NCI-H2196 (cell line): Measurements from ENCODE around the gene ZCCHC3.
"Not testable (repeated sequence)": the region's sequence is repeated elsewhere in the genome, so short reads cannot be mapped to it uniquely, and the experiment has no call there.

Experiments used
- DNase-seq: peaks from one replicate; lab custom pipeline; 2025; ENCODE audit not compliant: unreplicated experiment; lab: John Stamatoyannopoulos, UW

ZCCHC3 gene, protein sequence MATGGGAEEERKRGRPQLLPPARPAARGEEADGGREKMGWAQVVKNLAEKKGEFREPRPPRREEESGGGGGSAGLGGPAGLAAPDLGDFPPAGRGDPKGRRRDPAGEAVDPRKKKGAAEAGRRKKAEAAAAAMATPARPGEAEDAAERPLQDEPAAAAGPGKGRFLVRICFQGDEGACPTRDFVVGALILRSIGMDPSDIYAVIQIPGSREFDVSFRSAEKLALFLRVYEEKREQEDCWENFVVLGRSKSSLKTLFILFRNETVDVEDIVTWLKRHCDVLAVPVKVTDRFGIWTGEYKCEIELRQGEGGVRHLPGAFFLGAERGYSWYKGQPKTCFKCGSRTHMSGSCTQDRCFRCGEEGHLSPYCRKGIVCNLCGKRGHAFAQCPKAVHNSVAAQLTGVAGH

GRCh38 chr20:297098-297924 is at the start of gene ZCCHC3:
ZCCHC3 (plus strand) TSS chr20:297570; CDS start chr20:297587, 17 bp downstream.
- DNase-seq = peak; percentile 92

DNA sequence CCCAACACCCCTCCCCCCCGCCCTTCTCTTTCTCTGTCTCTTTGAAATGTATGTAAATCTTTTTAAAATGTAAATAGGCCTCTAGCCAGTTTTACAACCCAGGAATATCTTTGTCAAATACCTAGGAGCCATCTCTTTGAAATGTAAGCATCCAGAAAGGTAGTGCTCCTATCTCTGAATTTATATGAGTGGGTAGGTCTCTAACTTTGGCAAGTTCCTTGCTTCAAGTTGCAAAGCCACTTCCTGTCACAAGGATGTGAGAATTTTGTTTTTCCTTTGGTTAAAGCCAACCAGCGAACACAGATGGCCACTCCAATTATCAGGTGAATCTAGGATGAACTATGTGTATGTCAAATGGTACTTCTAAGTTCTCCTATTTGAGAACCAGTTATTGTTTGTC is 46.0 kb upstream of the ZCCHC3 start:
- DNase-seq = no peak

DNA sequence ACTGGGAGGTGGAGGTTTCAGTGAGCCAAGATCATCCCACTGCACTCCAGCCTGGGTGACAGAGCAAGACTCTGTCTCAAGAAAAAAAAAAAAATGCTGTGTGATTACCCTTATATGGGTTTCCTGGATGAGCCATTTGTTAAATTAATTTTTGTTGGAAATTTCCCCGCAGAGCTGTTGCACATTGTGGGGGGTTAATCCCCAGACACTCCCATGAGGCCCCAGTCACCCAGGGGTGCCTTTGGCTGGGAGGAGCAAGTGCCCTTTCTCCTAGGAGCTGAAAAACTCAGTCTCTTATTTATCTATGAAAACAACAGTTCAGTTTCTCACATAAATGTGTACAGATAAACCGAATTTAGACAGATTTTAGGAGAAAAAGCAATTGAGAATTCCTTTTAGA is 44.6 kb upstream of the ZCCHC3 start:
- no peak for DNase-seq

- DNase-seq = not testable (repeated sequence)
Observed at GRCh38 chr20:253447-253846, 43.9 kb upstream of the ZCCHC3 start.

- DNase-seq = no peak
Observed at GRCh38 chr20:257419-257818, 40.0 kb upstream of the ZCCHC3 start, which contains the start of gene DEFB132. DEFB132 (plus strand) TSS chr20:257724; CDS start chr20:257779, 55 bp downstream.

DNA sequence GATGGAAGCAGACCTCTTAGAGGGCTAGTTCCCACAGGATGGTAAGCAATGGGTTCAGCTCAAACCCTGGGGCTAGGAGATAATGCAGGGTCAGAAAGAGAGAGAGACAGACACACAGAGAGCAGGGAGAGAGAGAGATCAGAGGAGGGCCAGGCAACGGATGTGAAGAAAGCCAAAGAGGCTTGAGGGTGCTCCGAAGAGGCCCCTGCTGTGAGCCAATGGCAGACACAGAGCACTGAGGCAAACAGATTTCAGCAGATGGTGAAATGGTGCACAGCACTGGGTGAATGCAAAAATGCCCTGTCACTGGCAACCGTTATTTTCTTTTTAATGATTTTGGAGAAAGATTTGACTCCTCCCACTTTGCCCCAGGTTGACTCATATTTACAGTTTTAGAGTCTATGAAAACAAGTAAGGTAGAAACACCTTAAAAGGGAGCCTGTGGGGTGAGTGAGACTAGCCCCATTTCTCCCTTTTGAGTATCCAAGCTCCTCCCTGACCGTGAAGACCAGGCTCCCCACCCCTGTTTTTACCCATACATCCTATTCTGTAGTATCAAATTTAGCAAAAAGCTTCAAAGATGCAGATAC is 39.0 kb upstream of the ZCCHC3 start:
- no peak for DNase-seq

DNA sequence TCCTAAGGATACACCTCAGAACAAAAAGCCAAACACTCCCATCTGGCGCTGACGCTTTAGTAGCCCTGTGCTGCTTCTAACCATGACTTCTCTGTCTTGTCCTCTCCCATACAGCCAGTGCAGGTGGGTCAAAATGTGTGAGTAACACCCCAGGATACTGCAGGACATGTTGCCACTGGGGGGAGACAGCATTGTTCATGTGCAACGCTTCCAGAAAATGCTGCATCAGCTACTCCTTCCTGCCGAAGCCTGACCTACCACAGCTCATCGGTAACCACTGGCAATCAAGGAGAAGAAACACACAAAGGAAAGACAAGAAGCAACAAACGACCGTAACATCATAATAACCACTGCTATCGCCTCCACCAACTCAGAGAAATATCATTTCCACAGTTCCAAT is 38.4 kb upstream of the ZCCHC3 start:
- DNase-seq = no peak

DNA sequence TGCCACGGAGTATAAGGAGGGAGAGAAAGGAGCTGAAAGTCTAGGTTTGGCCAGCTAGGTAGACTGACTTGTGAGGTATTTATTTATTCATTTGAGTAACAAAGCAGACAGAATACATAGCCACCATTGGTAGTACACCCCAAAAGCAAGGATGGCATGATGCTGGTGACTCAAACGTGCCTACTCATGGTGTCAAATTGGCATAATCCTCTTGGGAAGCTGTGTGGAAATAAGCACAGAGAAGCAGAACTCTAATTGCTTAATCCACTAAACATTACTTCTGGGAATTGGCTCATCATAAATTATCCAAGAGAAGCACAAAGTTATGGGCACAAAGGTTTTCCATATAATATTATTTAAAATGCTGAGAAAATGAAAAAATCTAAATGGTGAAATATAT is 37.4 kb upstream of the ZCCHC3 start:
- DNase-seq = no peak

GRCh38 chr20:263701-264100 is 33.7 kb upstream of the ZCCHC3 start:
- no peak for DNase-seq

DNA sequence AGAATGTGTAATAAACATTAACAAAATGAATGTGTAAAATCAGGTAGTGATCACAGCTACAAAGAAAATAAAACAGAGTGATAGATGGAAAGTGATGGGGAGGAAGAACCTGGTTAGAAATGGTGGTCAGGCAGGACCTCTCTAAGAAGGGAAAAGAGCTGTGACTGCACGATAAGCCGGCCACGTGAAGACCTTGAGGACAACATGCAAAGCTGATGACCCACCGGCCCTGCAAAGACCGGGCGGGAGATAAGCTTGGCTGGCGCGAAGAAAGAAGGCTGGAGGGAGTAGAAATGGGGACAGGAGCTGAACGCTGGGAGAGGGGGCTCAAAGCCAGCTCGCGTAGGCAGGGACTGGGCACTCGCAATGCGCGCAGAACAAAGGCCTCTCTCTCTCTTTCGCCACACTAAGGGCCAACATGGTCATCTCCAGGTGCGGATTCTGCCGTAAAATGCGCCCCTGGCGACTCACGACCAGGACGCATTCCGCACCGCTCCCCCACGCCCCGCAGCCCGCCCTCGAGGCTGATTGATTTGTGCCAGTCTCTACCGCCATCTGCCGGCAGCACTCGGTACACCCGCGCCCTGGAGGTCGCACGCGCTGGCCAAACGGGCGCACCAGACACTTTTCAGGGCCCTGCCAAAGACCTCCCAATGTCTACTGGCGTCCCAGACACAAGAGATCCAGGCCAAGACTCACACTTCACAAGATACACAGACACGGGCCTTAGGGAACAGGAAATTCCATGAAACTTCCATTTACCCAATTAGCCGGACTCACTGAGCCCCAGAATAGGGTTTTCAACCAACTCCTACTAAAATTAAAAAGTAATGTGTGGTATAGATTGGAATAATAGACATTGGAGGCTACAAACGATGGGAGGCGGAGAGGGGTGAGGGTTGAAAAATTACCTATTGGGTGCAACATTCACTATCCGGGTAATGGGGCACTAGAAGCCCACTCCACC is 30.5 kb upstream of the ZCCHC3 start:
- peak; percentile 92 for DNase-seq

- DNase-seq = no peak
Observed at GRCh38 chr20:270517-270916, 26.9 kb upstream of the ZCCHC3 start.

- no peak for DNase-seq
Observed at GRCh38 chr20:271069-271468, 26.3 kb upstream of the ZCCHC3 start.

DNA sequence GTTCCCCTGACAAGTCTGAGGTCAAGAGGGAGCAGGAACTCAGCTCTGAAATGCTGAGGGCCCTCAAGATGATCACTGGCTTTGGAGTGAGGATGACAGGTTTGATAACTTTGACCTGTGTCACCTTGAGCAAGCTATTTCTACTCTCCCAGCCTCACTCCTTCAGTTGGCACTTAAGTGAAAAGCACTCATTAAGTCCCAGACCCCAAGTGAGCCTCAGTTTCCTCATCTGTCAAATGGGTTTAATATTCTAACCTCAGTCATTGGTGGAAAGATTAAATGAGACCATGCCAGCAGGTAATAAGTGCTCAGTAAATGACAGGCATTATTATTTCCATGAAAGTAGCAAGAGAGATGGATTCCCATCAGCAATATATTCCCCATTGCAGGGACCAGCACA is 25.8 kb upstream of the ZCCHC3 start:
- DNase-seq = no peak

DNA sequence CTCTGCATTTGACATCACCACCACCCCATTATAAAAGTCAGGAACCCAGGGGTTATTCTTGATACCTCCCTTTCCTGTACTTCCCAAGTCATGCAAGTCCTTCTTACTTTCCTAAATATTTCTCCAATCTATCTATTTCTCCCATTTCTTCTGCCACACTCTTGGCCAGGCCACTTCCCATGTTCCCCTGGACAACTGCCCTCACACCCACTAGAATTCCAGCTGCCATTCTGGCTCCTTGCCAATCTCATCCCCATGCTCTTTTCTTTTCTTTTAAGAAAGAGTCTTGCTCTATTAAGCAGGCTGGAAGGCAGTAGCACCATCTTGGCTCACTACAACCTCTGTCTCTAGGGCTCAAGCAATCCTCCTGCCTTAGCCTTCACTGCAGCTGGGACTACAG is 24.7 kb upstream of the ZCCHC3 start:
- DNase-seq = no peak

- DNase-seq = no peak
Observed at GRCh38 chr20:273884-274283, 23.5 kb upstream of the ZCCHC3 start.

- no peak for DNase-seq
Observed at GRCh38 chr20:275791-276190, 21.6 kb upstream of the ZCCHC3 start.

DNA sequence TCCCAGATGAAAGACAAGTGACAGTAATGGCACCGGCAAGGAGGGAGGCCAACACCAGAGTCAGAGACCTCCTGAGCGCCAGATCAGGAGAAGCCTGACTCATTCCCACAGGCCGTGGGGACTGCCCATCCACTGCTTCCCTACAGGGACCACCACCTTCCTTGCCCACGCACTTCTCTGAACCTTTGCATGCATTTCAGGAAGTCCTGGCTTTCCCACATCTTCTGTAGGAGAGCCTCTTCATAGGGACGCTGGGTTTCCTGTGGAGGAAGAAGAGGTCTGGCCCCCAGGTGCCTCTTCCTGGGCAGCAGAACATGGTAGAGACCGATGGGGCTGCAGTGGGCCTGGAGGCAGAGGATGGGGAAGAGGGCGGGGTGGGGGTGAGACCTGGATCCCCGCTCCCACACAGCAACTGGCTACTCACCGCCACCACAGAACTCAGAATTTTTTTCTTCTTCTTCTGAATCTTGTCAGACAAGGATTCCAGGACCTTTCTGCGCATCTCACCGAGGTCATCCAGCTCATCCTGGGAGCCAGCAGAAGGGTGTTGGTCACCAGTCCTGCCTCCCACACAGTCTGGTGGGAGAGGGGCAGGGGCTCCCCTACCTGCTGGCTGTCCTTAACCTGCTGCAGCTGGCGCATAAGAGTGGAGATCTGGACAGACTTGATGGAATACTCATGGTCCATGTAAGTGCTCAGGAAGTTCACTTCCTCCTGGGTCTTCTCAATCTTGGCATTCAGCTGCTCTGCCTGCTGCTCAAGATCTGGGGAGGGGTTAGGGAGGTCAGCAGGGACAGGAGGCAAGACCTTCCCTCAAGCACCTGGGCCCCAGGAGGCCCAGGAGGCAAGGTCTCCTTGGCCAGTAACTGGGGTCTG is 20.5 kb upstream of the ZCCHC3 start:
- DNase-seq = no peak

DNA sequence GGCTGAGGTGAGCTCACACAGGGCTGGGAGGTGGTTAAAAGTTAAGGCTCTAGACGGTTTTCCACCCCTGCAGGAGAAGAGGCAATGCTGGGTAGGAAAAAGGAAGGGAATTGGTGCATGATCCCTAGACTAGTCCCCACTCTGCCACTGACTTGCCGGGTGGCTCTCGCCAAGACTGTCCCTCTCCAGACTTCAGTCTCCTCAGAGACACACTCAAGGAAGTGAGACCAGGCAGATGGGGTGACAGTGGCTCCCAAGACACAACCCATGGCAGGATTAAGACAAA is 19.9 kb upstream of the ZCCHC3 start:
- no peak for DNase-seq

DNA sequence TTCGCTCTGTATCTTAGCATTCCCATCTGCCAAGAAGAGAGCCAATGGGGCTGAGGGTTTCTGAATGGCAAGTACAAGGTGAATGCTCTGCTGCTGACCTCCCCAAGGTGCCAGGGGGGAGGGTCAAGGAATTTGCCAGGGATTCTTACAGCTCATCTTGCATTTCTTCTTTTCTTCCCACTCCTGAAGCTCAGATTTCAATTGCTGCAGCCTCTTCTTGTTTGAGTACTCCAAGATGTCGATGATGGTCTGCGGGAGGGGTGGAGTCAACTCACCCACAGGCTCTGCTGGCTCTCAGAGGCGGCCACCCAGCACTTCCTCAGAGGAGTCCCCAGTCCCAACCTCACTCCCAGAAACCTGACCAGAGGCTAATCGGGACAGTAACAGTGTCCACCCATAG is 19.2 kb upstream of the ZCCHC3 start:
- no peak for DNase-seq
